Activated T-helper 17 cell treated with anti-CD3 and anti-CD28 coated beads, Interleukin-2, amount 50 U/mL, for 72 hours (primary cell): ENCODE data around the gene ZNF625. TPM values are rescaled to one million over a fixed set of nuclear protein-coding genes. Genes with fewer than 3 reads are reported as not detected.
A peak's percentile ranks its signal among the peaks of the same experiment; 100 is the strongest.

Experiments
- ATAC-seq: fragments of 150-1000 bp; cut with Tn5 transposase; replicated peaks from 2 replicates; pipeline ENCODE4 v1.10.0; 2021; ENCODE audit warnings: mild to moderate bottlenecking, moderate library complexity
- H3K27ac Mint-ChIP-seq: one replicate; pipeline ENCODE4 v1.8.0; 2022; ENCODE audit warnings: mixed read lengths
- H3K27me3 Mint-ChIP-seq: one replicate; pipeline ENCODE4 v1.8.0; 2022; ENCODE audit warnings: mixed read lengths
- H3K36me3 Mint-ChIP-seq: one replicate; pipeline ENCODE4 v1.8.0; 2022; ENCODE audit warnings: low read depth, mild to moderate bottlenecking, mixed read lengths
- H3K4me1 Mint-ChIP-seq: one replicate; pipeline ENCODE4 v1.8.0; 2022; ENCODE audit warnings: mixed read lengths
- H3K4me3 Mint-ChIP-seq: one replicate; pipeline ENCODE4 v1.8.0; 2022; ENCODE audit warnings: mild to moderate bottlenecking, mixed read lengths
- H3K9me3 Mint-ChIP-seq: one replicate; pipeline ENCODE4 v1.8.0; 2022; ENCODE audit warnings: mixed read lengths
- total RNA-seq, 2 donors: library from RNA; stranded (reverse); gene quantifications; one replicate each; pipeline ENCODE4 v1.2.3, GENCODE V29; 2022

ZNF625 gene
- 1 to 10 TPM; 2.0 to 2.2 TPM for total RNA-seq

DNA sequence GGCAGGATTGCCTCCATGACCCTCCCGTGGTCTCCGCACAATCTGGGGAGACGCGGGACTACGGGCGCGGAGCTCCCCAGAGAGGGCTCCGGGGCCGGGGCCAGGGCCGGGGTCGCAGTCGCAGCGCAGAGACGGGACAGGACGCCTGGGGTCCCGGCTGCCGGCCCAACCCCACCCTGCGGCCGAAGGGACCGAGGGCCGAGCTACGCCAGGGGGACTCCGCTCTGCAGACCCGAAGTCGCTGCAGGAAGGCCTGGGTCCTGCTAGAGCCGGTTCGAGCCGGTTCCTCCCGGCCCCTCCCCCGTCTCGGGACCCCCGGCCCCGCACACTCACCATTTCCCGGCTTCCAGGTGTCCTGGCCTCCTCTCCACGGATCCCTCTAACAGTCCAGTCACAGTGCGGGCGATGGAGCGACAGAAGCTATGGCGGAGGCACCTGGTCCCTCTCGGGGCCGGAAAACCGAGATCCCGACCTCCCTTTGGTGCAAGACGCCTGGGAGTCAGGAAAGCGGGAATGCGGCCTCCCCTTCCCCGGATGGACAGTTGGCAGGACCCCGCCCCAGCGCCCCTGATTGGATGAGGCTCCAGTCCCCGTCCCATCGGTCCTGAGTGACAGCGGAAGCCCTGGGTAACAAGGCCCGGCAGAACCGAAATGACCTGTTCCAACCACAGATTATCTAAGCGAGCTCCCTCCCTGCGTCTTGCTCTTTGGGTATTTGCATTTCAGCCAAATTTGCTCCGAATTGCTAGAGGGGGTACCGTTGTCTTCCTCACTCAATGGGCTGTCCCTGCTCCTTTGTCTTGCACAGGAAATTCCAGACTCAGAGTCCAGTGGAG lies at the start of gene ZNF625:
Gene ZNF625, minus strand, starts transcription at position 512 of the 836 bp plus-strand sequence. Its CDS starts 176 bp downstream, at position 336.
- H3K27me3 Mint-ChIP-seq, result peaks cover 3% of the 10 kb centered on the region
- H3K4me3 Mint-ChIP-seq, result peak within 1 kb of the TSS; percentile 86
- H3K4me1 Mint-ChIP-seq, result no peaks in the 10 kb centered on the region
- H3K36me3 Mint-ChIP-seq, result no peaks in the 10 kb centered on the region
- H3K27ac Mint-ChIP-seq, result peak within 1 kb of the TSS; percentile 86
- no peaks in the 10 kb centered on the region for H3K9me3 Mint-ChIP-seq
- ATAC-seq, result peak; percentile 97

DNA sequence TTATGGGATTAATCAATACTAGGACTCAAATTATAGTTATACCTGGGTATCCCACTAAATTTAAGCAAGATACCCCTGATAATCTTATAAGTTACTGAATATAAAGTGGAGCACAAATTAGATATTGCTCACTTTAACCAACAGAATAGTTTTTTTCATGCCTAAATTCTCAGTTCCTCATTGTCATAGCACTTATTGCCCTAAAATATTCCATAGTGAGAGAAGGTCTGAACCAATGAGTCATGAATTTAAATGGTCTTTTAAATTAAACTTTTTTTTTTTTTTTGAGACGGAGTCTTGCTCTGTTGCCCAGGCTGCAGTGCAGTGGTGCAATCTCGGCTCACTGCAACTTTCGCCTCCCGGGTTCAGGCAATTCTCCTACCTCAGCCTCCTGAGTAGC lies 48.8 kb upstream of the ZNF625 start:
- Mint-ChIP-seq H3K36me3 (peaks cover 15% of the 10 kb centered on the region), H3K4me3 (no peak overlapping the region), H3K27ac (no peak overlapping the region), H3K4me1 (no peaks in the 10 kb centered on the region), H3K27me3 (no peaks in the 10 kb centered on the region), H3K9me3 (peaks cover 18% of the 10 kb centered on the region)
- ATAC-seq, result no peak

DNA sequence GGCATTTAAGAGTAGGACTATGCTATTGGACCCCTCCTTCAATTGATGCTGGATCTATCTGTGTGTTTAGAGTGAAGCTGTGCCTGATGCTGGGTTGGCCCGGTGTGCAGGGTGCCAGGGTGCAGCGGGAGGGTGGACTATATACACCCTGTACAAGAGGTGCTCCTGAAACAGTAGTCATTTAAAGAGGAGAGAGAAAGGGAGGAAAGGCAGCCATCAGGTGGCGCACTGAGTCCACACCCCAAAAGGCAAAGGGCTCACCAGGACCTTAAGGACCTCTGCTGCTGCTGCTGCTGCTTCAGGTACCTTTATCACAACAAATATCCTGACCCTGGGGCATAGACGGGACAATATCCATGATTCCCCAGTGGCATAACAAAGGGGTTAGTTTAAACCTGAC lies 45.7 kb upstream of the ZNF625 start:
- ATAC-seq, result peak; percentile 81

DNA sequence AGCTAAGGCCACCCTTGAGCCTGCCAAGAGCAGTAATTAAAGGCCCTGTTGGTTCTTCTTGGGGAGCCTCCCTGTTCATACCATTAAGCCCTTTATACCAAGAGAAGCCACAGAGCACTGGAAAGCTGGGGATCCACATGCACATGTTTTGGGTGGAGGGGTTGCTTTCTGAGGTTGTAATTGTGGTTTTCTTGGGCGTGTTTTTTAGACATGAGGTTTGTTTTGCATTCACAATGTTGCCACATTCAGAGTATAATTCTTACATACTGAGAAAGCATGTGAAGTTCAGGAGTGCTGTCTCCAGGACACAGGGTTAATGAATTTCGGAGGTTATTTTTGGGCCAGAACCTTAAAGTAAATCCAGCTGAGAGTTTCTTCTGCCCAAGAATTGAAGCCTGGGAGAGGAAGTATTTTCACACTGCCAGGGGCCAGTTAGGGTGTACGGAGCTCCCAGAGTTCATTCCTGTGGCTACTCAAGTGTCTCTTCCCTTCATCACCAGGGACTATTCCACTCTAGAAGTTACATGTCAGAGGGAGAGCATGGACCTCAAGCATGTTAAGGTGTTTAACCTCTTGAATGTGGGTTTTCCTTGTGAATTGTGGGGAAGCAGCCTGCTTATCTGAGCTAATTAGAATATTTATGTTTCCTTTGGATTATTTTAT lies 43.4 kb upstream of the ZNF625 start:
- H3K4me1 Mint-ChIP-seq, result no peaks in the 10 kb centered on the region
- H3K4me3 Mint-ChIP-seq, result no peak overlapping the region
- H3K36me3 Mint-ChIP-seq, result peaks cover 5% of the 10 kb centered on the region
- peaks cover 12% of the 10 kb centered on the region for H3K9me3 Mint-ChIP-seq
- ATAC-seq, result no peak
- H3K27ac Mint-ChIP-seq, result no peak overlapping the region
- H3K27me3 Mint-ChIP-seq, result no peaks in the 10 kb centered on the region

More for the DNA sequence above, 45.7 kb upstream of the ZNF625 start:
- Mint-ChIP-seq H3K36me3 (peaks cover 10% of the 10 kb centered on the region), H3K27me3 (no peaks in the 10 kb centered on the region), H3K9me3 (peaks cover 20% of the 10 kb centered on the region), H3K4me3 (no peak overlapping the region), H3K27ac (no peak overlapping the region), H3K4me1 (no peaks in the 10 kb centered on the region)

DNA sequence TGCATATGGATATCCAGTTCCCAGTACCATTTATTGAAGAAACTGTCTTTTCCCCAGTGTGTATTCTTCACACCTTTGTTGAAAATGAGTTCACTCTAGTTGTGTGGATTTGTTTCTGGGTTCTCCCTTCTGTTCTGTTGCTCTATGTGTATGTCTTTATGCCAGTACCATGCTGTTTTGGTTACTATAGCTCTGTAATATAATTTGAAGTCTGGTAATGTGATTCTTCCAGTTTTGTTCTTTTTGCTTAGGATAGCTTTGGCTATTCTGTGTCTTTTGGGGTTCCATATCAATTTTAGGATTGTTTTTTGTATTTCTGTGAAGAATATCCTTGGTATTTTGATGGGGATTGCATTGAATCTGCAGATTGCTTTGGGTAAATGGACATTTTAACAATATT lies 41.6 kb upstream of the ZNF625 start:
- ATAC-seq, result no peak
- no peak overlapping the region for H3K27ac Mint-ChIP-seq
- peaks cover 5% of the 10 kb centered on the region for H3K36me3 Mint-ChIP-seq
- H3K9me3 Mint-ChIP-seq, result peaks cover 12% of the 10 kb centered on the region
- H3K4me3 Mint-ChIP-seq, result no peak overlapping the region
- no peaks in the 10 kb centered on the region for H3K4me1 Mint-ChIP-seq
- no peaks in the 10 kb centered on the region for H3K27me3 Mint-ChIP-seq

DNA sequence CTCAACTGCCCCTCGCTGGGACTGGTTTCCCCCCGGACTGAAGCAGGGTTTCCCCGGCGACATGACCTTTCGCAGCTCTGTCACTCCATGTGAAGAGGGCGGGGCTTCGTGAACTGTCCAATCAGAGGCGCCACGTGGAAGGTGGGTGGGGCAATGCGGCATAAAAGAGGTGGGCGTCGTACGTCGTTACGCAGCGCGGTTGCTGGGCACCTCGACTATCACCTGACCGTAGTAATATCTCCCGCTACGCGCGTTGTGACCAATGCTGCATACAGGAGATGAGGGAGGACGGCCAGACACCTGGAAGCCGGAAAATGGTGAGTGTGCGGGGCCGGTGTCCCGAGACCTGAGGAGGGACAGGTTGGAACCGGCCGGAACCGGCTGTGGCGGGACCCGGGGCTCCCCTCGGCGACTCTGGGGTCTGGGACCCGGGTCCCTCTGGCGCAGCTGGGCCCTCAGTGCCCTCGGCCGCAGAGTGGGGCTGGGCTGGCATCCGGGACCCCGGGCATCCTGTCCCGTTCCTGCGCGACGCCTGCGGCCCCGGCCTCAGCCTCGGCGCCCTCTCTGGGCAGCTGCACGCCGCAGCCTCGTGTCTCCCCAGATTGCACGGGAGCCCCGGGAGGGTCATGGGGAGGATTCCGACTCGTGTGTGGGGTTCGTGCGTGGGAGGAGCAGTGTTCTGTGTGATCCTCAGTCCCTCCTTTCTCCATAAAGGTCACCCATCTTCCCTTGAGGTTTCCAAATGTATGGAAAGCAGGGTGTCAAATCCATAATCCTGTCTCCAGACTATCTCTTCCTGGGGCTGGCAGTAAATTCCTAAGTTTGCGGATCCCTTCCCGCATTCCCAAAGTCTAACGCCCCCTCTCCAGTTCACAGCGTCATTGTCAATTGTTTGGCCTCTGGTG lies 38.5 kb upstream of the ZNF625 start:
- H3K4me1 Mint-ChIP-seq, result no peaks in the 10 kb centered on the region
- ATAC-seq, result peak; percentile 80
- H3K9me3 Mint-ChIP-seq, result peaks cover 16% of the 10 kb centered on the region
- peak overlapping the region; percentile 65 for H3K4me3 Mint-ChIP-seq
- no peak overlapping the region for H3K27ac Mint-ChIP-seq
- no peaks in the 10 kb centered on the region for H3K27me3 Mint-ChIP-seq
- H3K36me3 Mint-ChIP-seq, result peaks cover 28% of the 10 kb centered on the region

DNA sequence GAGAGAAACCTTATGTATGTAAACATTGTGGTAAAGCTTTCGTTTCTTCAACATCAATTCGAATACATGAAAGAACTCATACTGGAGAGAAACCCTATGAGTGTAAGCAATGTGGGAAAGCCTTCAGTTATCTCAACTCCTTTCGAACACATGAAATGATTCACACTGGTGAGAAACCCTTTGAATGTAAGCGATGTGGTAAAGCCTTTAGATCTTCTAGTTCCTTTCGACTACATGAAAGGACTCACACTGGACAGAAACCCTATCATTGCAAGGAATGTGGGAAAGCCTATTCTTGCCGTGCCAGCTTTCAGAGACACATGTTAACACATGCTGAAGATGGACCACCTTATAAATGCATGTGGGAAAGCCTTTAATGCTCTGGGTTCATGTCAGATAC lies 31.1 kb upstream of the ZNF625 start:
- Mint-ChIP-seq H3K4me3 (no peak overlapping the region), H3K27me3 (no peaks in the 10 kb centered on the region), H3K27ac (no peak overlapping the region), H3K36me3 (peaks cover 94% of the 10 kb centered on the region), H3K9me3 (peaks cover 24% of the 10 kb centered on the region), H3K4me1 (no peaks in the 10 kb centered on the region)
- ATAC-seq, result no peak

DNA sequence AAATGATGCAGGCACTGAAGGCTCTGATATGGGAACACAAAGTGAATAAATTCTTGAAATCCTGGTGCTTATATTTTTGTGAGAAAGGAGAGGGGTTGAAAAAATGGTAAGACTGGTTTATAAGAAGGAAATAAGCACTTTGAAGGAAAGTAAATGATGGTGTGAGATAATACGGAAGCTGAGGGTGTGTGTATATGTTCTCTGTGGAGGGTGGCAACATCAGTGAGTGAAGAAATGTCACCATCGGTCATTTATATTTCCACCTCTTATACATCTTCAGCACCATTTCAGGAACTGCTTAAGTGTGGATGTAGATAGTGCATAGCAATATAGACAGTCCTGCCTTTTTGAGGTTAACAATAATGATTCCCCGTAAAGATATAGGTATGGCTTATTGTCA lies 23.8 kb upstream of the ZNF625 start:
- Mint-ChIP-seq H3K9me3 (peaks cover 21% of the 10 kb centered on the region), H3K4me1 (peaks cover 11% of the 10 kb centered on the region), H3K36me3 (peaks cover 93% of the 10 kb centered on the region), H3K27ac (no peak overlapping the region), H3K27me3 (no peaks in the 10 kb centered on the region), H3K4me3 (no peak overlapping the region)
- ATAC-seq, result no peak

DNA sequence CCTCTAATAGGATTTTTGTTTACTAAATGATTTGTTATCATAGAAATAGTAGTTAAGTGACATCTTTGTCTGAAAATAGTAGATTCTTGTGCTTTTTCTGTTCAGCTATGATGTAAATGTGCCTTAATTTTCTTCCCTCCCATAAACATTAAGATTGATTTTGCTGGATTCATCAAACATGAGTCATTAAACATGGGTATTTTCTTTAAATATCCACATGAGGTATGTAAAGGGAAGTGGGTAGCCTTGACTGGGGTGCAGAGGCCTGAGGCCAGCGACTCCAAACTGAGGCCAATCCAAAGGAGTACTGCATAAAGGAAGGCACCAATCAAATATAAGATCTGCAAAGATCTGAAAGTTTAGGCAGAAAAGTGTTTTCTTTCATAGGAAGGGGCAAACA lies 10.1 kb upstream of the ZNF625 start:
- peaks cover 56% of the 10 kb centered on the region for H3K36me3 Mint-ChIP-seq
- peak overlapping the region; percentile 11 for H3K27ac Mint-ChIP-seq
- peaks cover 16% of the 10 kb centered on the region for H3K4me1 Mint-ChIP-seq
- no peaks in the 10 kb centered on the region for H3K27me3 Mint-ChIP-seq
- no peak for ATAC-seq
- H3K9me3 Mint-ChIP-seq, result no peaks in the 10 kb centered on the region
- no peak overlapping the region for H3K4me3 Mint-ChIP-seq

DNA sequence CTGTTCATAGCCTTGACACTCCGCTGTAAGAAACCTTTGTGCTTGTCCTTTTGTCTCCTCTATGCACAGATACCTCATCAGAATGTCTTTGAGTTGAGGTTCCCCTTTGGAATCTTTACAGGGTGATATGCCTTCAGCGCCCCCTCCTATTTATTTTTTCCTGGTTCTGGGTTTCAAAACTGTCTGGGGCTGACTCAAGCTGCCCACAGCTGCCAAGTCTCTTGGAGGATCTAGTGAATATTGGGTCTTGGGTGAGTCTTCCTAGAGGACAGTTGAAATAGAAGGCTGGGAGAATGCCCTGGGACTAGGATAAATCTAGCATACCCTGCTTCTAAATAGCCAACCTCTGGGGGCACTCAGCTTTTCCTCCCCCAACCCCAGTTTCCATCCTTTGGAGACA lies 7.3 kb upstream of the ZNF625 start:
- no peak for ATAC-seq
- Mint-ChIP-seq H3K4me3 (peak overlapping the region; percentile 92), H3K36me3 (peaks cover 30% of the 10 kb centered on the region), H3K27me3 (no peaks in the 10 kb centered on the region), H3K4me1 (peaks cover 16% of the 10 kb centered on the region), H3K27ac (peak overlapping the region; percentile 97), H3K9me3 (no peaks in the 10 kb centered on the region)

DNA sequence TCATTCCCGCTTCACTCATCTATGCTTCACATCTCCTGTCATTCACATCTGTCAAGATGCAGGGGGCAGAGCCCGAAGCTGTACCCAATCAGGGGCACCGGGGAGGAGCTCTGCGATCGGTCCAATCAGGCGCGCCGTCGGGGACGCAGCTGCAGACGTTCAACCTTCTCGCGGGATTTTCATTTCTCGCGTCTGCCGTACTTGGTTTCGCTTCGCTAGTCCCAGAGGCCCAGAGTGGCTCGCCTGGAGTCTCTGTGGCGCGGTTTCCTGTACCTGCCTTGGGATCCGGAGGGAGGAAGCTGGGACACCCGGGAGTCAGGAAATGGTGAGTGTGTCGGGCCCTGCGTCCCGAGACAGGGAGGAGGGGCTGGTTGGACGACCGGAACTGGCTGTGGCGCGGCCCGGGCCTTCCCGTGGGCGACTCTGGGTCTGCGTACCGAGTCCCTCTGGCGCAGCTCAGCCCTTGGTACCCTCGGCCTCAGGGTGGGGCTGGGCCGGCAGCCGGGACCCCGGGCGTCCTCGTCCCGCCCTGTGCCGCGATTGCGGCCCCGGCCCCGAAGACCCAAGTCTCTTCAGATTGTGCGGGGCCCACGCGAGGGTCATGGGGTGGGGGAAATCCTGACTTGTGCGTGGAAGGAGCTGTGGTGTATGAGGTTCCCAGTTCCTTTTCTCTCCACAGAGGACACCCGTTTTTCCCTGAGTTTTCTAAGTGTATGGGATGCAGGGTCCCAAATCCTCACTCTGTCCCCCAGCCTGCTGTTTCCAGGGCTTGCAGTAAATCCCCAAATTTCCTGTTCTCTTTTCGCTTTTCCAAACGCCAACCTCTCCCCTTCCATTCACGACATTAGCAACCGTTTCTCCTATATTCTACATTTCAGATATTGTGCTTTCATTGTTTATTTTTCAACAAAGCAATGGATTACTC lies 6.6 kb upstream of the ZNF625 start, which contains the start of gene ZNF136:
Gene ZNF136, plus strand, starts transcription at position 215 of the 925 bp plus-strand sequence. Its CDS starts 108 bp downstream, at position 323.
- H3K27me3 Mint-ChIP-seq, result no peaks in the 10 kb centered on the region
- peak within 1 kb of the TSS; percentile 97 for H3K27ac Mint-ChIP-seq
- H3K4me1 Mint-ChIP-seq, result peaks cover 16% of the 10 kb centered on the region
- peaks cover 23% of the 10 kb centered on the region for H3K36me3 Mint-ChIP-seq
- peak; percentile 99 for ATAC-seq
- no peaks in the 10 kb centered on the region for H3K9me3 Mint-ChIP-seq
- H3K4me3 Mint-ChIP-seq, result peak within 1 kb of the TSS; percentile 92

DNA sequence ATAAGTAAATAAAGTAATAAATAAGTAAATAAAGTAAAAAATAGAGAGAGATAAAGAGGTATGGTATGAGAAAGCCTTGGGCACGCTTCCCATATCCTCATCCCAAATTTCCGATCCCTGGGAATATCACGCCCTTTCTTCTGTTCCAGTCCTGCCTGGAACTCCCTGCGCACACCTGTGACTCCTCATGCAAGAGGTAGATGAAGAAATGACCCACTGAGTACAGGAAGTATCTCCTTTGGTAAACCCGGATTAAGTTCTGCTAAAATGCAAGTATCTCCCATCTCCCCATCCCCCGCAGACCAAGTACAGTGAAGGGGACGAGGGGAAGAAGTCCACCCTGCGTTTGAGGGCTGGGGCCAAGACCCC lies 6.0 kb upstream of the ZNF625 start:
- Mint-ChIP-seq H3K9me3 (no peaks in the 10 kb centered on the region), H3K4me1 (peaks cover 16% of the 10 kb centered on the region), H3K27me3 (no peaks in the 10 kb centered on the region), H3K4me3 (peak overlapping the region; percentile 92), H3K27ac (peak overlapping the region; percentile 97), H3K36me3 (peaks cover 21% of the 10 kb centered on the region)
- ATAC-seq, result peak; percentile 11

DNA sequence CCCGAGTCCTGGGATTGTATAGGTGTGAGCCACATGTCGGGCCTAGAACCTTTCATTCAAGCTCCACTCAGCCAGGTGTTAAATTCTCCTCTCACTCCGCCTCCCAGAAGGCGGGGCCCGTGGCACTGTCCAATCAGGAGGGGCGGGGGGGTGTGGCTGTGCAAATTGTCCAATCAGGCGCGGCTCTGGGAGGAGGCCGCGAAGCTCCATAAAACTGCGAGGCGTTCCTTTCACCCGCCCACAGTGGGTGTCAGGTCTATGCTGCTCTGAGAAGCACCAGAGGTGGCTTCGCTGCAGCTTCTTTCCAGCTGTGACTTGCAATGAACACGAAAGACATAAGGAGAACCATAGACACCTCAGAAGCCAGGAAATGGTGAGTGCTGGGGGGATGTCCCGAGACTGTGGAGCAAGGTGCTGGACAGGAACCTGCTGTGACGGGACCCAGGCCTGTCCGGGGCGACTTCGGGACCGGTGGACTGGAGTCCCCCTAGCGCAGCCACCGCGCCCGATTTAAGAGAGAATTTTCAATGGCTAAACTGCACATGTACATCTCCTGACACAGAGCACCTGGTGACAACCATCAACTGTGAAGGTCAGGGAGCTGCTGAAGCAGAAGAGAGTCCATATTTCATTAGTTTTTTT lies 3.4 kb upstream of the ZNF625 start:
- peaks cover 6% of the 10 kb centered on the region for H3K4me1 Mint-ChIP-seq
- ATAC-seq, result no peak
- peaks cover 4% of the 10 kb centered on the region for H3K36me3 Mint-ChIP-seq
- no peak overlapping the region for H3K4me3 Mint-ChIP-seq
- H3K27ac Mint-ChIP-seq, result no peak overlapping the region
- no peaks in the 10 kb centered on the region for H3K9me3 Mint-ChIP-seq
- peaks cover 3% of the 10 kb centered on the region for H3K27me3 Mint-ChIP-seq
